ENCODE data around the gene U2AF2.

DNA sequence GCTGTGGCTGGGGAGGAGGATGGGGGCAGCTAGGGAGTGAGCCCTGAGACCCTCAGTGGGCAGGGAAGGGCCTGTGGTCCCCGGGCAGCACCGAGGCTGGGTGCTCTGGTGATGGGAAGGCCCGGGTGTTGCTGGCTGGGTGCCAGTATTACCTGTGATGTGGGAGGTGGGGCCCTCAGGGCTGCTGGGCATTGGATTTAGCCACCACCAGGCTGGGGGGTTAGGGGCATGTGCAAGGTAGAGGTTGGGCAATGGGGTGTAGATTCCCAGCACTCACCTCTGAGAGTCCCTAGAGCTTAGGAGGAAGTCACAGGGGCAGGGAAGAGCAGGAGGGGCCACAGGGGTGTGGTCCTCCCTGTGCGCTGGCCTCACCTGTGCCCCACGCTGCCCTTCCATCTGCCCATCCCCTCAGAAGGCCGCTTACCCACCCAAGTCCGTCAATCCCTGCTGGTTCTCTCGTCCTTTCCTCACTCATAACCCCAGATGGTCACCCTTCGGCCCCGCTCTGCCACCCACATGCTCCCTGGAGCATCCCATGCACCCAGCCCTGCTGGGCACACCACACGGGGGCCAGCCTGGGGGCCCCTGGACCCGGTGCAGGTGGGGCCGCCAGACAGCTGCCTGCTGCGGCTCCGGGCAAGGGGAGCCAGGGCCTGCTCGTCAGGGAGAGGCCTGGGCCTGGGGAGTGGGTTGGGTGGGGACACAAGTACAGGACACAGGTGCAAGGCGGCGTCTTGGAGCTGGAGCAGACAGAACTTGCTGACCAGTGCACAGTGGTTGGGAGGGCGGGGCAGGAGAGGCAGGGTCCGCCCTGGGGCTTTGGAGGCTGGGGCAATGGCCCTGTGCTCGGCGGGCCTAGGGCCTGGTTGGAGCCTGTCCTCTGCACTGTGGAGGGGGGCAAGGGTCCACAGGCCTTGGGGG, 32.7 kb downstream of the U2AF2 start:
- TF ChIP-seq, protein P1, sequence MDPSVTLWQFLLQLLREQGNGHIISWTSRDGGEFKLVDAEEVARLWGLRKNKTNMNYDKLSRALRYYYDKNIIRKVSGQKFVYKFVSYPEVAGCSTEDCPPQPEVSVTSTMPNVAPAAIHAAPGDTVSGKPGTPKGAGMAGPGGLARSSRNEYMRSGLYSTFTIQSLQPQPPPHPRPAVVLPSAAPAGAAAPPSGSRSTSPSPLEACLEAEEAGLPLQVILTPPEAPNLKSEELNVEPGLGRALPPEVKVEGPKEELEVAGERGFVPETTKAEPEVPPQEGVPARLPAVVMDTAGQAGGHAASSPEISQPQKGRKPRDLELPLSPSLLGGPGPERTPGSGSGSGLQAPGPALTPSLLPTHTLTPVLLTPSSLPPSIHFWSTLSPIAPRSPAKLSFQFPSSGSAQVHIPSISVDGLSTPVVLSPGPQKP (IDR thresholded peaks at IDR 0.05; ENCODE audit: borderline replicate concordance, low read depth, low read length) = no peak
- no peak for TF ChIP-seq CHD1 (IDR thresholded peaks at IDR 0.05; ENCODE audit: low read depth, low read length)
- TF ChIP-seq RAD21 (IDR thresholded peaks at IDR 0.05; ENCODE audit: low read length) = no peak
- TF ChIP-seq, protein P2, sequence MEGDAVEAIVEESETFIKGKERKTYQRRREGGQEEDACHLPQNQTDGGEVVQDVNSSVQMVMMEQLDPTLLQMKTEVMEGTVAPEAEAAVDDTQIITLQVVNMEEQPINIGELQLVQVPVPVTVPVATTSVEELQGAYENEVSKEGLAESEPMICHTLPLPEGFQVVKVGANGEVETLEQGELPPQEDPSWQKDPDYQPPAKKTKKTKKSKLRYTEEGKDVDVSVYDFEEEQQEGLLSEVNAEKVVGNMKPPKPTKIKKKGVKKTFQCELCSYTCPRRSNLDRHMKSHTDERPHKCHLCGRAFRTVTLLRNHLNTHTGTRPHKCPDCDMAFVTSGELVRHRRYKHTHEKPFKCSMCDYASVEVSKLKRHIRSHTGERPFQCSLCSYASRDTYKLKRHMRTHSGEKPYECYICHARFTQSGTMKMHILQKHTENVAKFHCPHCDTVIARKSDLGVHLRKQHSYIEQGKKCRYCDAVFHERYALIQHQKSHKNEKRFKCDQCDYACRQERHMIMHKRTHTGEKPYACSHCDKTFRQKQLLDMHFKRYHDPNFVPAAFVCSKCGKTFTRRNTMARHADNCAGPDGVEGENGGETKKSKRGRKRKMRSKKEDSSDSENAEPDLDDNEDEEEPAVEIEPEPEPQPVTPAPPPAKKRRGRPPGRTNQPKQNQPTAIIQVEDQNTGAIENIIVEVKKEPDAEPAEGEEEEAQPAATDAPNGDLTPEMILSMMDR (conservative IDR thresholded peaks at IDR 0.05; ENCODE audit: low read depth, low read length) = no peak
- no peak for TF ChIP-seq POLR2A (IDR thresholded peaks at IDR 0.05; ENCODE audit: low read depth, low read length)
- no peak for TF ChIP-seq FOS (IDR thresholded peaks at IDR 0.05; ENCODE audit: low read depth, low read length)
- no peak for TF ChIP-seq MAFK (IDR thresholded peaks at IDR 0.05; ENCODE audit: low read depth, low read length)
- no peak for TF ChIP-seq NFE2L2 (IDR thresholded peaks at IDR 0.05; ENCODE audit: low read depth, low read length)
- TF ChIP-seq, protein P3, sequence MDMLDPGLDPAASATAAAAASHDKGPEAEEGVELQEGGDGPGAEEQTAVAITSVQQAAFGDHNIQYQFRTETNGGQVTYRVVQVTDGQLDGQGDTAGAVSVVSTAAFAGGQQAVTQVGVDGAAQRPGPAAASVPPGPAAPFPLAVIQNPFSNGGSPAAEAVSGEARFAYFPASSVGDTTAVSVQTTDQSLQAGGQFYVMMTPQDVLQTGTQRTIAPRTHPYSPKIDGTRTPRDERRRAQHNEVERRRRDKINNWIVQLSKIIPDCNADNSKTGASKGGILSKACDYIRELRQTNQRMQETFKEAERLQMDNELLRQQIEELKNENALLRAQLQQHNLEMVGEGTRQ (IDR thresholded peaks at IDR 0.05; ENCODE audit: low read depth, low read length) = no peak
- TF ChIP-seq MAZ (IDR thresholded peaks at IDR 0.05; ENCODE audit: borderline replicate concordance, low read depth, low read length) = no peak
- no peak for TF ChIP-seq MXI1 (IDR thresholded peaks at IDR 0.05; ENCODE audit: borderline replicate concordance, low read depth, low read length)
- TF ChIP-seq CEBPB (IDR thresholded peaks at IDR 0.05; ENCODE audit: low read depth, low read length) = no peak
- TF ChIP-seq RCOR1 (IDR thresholded peaks at IDR 0.05; ENCODE audit: insufficient replicate concordance, low read length) = no peak
